ENCODE results near the gene SLC16A11. TPM values are rescaled to one million over a fixed set of nuclear protein-coding genes. Genes with fewer than 3 reads are reported as not detected.

Gene SLC16A11
- polyA plus RNA-seq, 2 of the 4 experiments (the other 2 are of a cell fraction) = not detected

DNA sequence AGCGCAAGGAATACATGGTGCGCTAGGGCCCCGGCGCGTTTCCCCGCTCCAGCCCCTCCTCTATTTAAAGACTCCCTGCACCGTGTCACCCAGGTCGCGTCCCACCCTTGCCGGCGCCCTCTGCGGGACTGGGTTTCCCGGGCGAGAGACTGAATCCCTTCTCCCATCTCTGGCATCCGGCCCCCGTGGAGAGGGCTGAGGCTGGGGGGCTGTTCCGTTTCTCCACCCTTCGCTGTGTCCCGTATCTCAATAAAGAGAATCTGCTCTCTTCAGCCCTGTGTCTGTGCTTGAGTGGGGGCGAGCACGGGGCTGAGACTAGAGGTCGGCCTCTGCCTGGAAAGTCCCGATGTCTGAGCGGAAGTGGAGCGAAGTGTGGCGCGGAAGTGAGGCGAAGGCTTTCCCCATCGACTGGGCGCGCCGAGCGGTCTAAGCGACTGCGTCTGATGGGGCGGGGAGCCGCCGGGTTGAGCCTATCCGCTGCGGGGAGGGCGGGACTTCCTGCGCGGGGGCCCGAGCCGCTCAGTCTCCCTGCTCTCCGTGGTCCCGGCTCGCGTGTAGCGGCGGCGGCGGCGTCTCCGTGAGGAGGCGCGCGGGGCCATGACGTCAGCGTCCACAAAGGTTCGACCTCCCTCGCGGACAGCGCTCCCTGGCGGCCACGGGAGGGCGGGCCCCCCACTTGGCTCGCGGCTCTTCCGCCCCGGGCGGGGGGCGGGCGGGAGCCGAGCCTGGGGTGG lies 29.5 kb downstream of the SLC16A11 start:
- FAIRE-seq (peak; percentile 80), ATAC-seq (peak; percentile 83 to 92), DNase-seq (ENCODE audit: low read depth in 1 of 2, low spot score in 1 of 2) (peak; percentile 96 to 98)
- H3K27ac ChIP-seq = peak overlapping the region; percentile 90 to 99
- H3K9me3 ChIP-seq = no peaks in the 10 kb centered on the region
- peak overlapping the region; percentile 81 for H3K4me3 ChIP-seq
- WGBS (ENCODE audit: missing lambda C conversion rate) = 2% methylated on average over 40 of the region's 75 CpGs
- POLR2A ChIA-PET = interaction anchor here (1.0 to 1.6 kb wide), 3 partner anchors 9 to 21 kb away, joined by 3 to 4 read pairs (median 3); partner anchors contain the start of gene SLC16A13
- H3K4me2 ChIP-seq = peak overlapping the region; percentile 91
- H3K4me1 ChIP-seq = peaks cover 25% of the 10 kb centered on the region
- CTCF ChIA-PET = interaction anchor here (1.0 to 11.4 kb wide), 6 partner anchors 10 to 348 kb away, joined by 3 to 77 read pairs (median 11); no protein-coding TSS in a partner anchor
- TF ChIP-seq GATA3 (IDR thresholded peaks at IDR 0.05; ENCODE audit: borderline replicate concordance) (peak; percentile 41; the same call in 1 of the 2 replicates), RNF2 (IDR thresholded peaks at IDR 0.05; ENCODE audit: borderline replicate concordance, low read depth) (peak; percentile 93; the same call in 1 of the 2 replicates), HDAC2 (IDR thresholded peaks at IDR 0.05) (no peak), ESRRA (IDR thresholded peaks at IDR 0.05; ENCODE audit: borderline replicate concordance, low read length) (no peak), SREBF2 (IDR thresholded peaks at IDR 0.05) (no peak), TFCP2L1 (CRISPR knock-in tag; IDR thresholded peaks at IDR 0.05) (peak; percentile 9), CTCF (IDR thresholded peaks at IDR 0.05) (peak; percentile 87), JUN (IDR thresholded peaks at IDR 0.05) (peak; percentile 88 to 97), MYC (IDR thresholded peaks at IDR 0.05; ENCODE audit: borderline replicate concordance, low read length) (peak; percentile 53; the same call in 1 of the 2 replicates), SMC3 (IDR thresholded peaks at IDR 0.05) (peak; percentile 63), FOXS1 (CRISPR knock-in tag; IDR thresholded peaks at IDR 0.05) (no peak), HEYL (CRISPR knock-in tag; IDR thresholded peaks at IDR 0.05) (no peak), POLR2A (IDR thresholded peaks at IDR 0.05; ENCODE audit: low read length) (peak; percentile 89), PHF8 (IDR thresholded peaks at IDR 0.05; ENCODE audit: borderline replicate concordance, low read depth) (peak; percentile 52; the same call in 1 of the 2 replicates), RARB (CRISPR knock-in tag; IDR thresholded peaks at IDR 0.05) (peak; percentile 59; the same call in 1 of the 2 replicates), POLR2AphosphoS2 (conservative IDR thresholded peaks at IDR 0.05; ENCODE audit: low read length) (no peak), ZC3H11A (IDR thresholded peaks at IDR 0.05) (no peak), BHLHE40 (IDR thresholded peaks at IDR 0.05; ENCODE audit: low read depth, low read length) (no peak), RAD21 (conservative IDR thresholded peaks at IDR 0.05 in 1 of 2, IDR thresholded peaks at IDR 0.05 in 1 of 2) (peak in 1 of 2 experiments; percentile 61; a peak in 3 of 5 replicates), USF2 (IDR thresholded peaks at IDR 0.05) (no peak), FOSB (CRISPR knock-in tag; IDR thresholded peaks at IDR 0.05) (no peak), CBX2 (IDR thresholded peaks at IDR 0.05; ENCODE audit: borderline replicate concordance, low read depth) (no peak), MAFK (IDR thresholded peaks at IDR 0.05; ENCODE audit: partially characterized antibody) (no peak), CHD2 (IDR thresholded peaks at IDR 0.05; ENCODE audit: low read length, partially characterized antibody) (no peak), REST (IDR thresholded peaks at IDR 0.05) (0 out of 2 replicates have a peak, but pooled peaks have one; percentile 23), TP53 (CRISPR knock-in tag; IDR thresholded peaks at IDR 0.05) (no peak), ZFP36 (IDR thresholded peaks at IDR 0.05; ENCODE audit: borderline replicate concordance, partially characterized antibody) (no peak)
- TF ChIP-seq, protein P1, sequence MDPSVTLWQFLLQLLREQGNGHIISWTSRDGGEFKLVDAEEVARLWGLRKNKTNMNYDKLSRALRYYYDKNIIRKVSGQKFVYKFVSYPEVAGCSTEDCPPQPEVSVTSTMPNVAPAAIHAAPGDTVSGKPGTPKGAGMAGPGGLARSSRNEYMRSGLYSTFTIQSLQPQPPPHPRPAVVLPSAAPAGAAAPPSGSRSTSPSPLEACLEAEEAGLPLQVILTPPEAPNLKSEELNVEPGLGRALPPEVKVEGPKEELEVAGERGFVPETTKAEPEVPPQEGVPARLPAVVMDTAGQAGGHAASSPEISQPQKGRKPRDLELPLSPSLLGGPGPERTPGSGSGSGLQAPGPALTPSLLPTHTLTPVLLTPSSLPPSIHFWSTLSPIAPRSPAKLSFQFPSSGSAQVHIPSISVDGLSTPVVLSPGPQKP (IDR thresholded peaks at IDR 0.05; ENCODE audit: low read depth, low read length) = no peak
- TF ChIP-seq, protein P2, sequence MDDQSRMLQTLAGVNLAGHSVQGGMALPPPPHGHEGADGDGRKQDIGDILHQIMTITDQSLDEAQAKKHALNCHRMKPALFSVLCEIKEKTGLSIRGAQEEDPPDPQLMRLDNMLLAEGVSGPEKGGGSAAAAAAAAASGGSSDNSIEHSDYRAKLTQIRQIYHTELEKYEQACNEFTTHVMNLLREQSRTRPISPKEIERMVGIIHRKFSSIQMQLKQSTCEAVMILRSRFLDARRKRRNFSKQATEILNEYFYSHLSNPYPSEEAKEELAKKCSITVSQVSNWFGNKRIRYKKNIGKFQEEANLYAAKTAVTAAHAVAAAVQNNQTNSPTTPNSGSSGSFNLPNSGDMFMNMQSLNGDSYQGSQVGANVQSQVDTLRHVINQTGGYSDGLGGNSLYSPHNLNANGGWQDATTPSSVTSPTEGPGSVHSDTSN (IDR thresholded peaks at IDR 0.05) = peak; percentile 77
- TF ChIP-seq, protein P3, sequence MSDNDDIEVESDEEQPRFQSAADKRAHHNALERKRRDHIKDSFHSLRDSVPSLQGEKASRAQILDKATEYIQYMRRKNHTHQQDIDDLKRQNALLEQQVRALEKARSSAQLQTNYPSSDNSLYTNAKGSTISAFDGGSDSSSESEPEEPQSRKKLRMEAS (IDR thresholded peaks at IDR 0.05) = peak; percentile 91
